Heart right ventricle (tissue), 16 donors: ENCODE measurements around the gene PAPSS1. TPM values are rescaled to one million over a fixed set of nuclear protein-coding genes. Genes with fewer than 3 reads are reported as not detected.

Experiments used
- ATAC-seq, 8 donors: fragments of 200-7000 bp; cut with Tn5 transposase; one replicate each; pipeline ENCODE4 v1.9.1; 2020; ENCODE audit warnings: mild to moderate bottlenecking in 8 of 8, moderate library complexity in 8 of 8, moderate number of reproducible peaks in 1 of 8
- DNase-seq, 2 donors: peaks; one replicate each; pipeline ENCODE4 v3.0.0-alpha.2; 2020
- H3K27ac ChIP-seq, 10 donors: fragments of 200-600 bp; sonication (generic) in 2 of 10; one replicate each; pipeline versions ENCODE4 v1.5.0 to v1.8.0; 2020 to 2022; ENCODE audit warnings: mild to moderate bottlenecking in 3 of 10
- H3K27me3 ChIP-seq, 7 donors: fragments of 200-600 bp; one replicate each; pipeline ENCODE4 v1.8.0; 2021 to 2022; ENCODE audit warnings: mild to moderate bottlenecking in 2 of 7
- H3K36me3 ChIP-seq, 9 donors: fragments of 200-600 bp; sonication (generic) in 1 of 9; one replicate each; pipeline versions ENCODE4 v1.5.0 to v1.8.0; 2020 to 2022; ENCODE audit warnings: mild to moderate bottlenecking in 2 of 9
- H3K4me1 ChIP-seq, 9 donors: fragments of 200-600 bp; sonication (generic) in 1 of 9; one replicate each; pipeline versions ENCODE4 v1.5.0 to v1.8.0; 2020 to 2022; ENCODE audit warnings: mild to moderate bottlenecking in 4 of 9
- H3K4me3 ChIP-seq, 10 donors: fragments of 200-600 bp; sonication (generic) in 2 of 10; one replicate each; pipeline versions ENCODE4 v1.5.0 to v1.8.0; 2020 to 2022; ENCODE audit warnings: mild to moderate bottlenecking in 7 of 10, moderate library complexity in 2 of 10
- H3K9me3 ChIP-seq, 11 donors: fragments of 200-600 bp in 10 of 11; sonication (generic) in 2 of 11; one replicate each; pipeline versions ENCODE4 v1.5.0 to v1.8.0; 2013 to 2022; ENCODE audit warnings: mild to moderate bottlenecking in 2 of 11, control low read depth in 1 of 11, moderate library complexity in 1 of 11
- WGBS, 2 donors: extraction: QIAGEN DNeasy Blood & Tissue Kit; methylation state at CpG; one replicate each; pipeline ENCODE4 v1.1.7; 2013; ENCODE audit warnings: inconsistent platforms in 1 of 2; 5-methylcytosine and 5-hydroxymethylcytosine counted together
- intact Hi-C, 10 donors: fragments of 100-400 bp; cut with DNase I; formaldehyde crosslinking; loops; one replicate each; pipeline versions ENCODE4 v1.11.1 to v1.14.2; 2022
- polyA plus RNA-seq, 2 donors: library from polyadenylated mRNA; stranded (reverse); fragments of 200-250 nt; gene quantifications; one replicate each; pipeline ENCODE4 v1.2.3, GENCODE V29; 2013
- total RNA-seq, 10 donors: library from RNA; stranded (reverse); fragmentation: NEBNext Ultra II Directional in 3 of 10; extraction: Animal tissue kit (Norgen Biotek cat#: 25700) in 3 of 10; gene quantifications; one replicate each; pipeline versions ENCODE4 v1.2.1 to v1.2.4, GENCODE V29; 2021 to 2023
- TF ChIP-seq, protein P1 (sequence below), 9 donors: fragments of 200-600 bp; sonication (generic) in 2 of 9; IDR thresholded peaks; one replicate each; pipeline versions ENCODE4 v1.5.0 to v1.8.0; 2021 to 2022; ENCODE audit warnings: antibody characterized with exemption in 9 of 9, mild to moderate bottlenecking in 5 of 9, moderate library complexity in 1 of 9
- donor health status: Arrhythmogenic right ventricular cardiomyopathy.
- donor health status: ischemic (EF 13 %, LVEDD 7.1; RV severe dilation, severe dysfunction).
- donor health status: healthy with polysubstance abuse.
- donor health status: DM: no; HTN: yes; CAD: no.
- donor health status: DM: no; HTN: no; CAD: no.
- donor health status: ischemic (EF 25% LVEDD 6.9; RV normal size, moderate dysfunction).
- donor health status: ischemic (EF 25% LVEDD 5.7; RV mildly dilated, moderate dysfunction).
- donor health status: healthy.
- donor health status: DM: yes; HTN: yes; CAD: no.
- donor health status: Ischemic cardiomyopathy.
- donor health status: ischemic (EF 35%, LVEDD 5.7; RV mildly dilated, moderate dysfunction).
- donor health status: nonischemic (EF 11% LVEDD 7.7; RV severe dilation, severe dysfunction).
- donor health status: DM: yes; HTN: yes; CAD: no.
- donor health status: PGD.
- donor health status: ischemic (EF 29% LVEDD 5.4; RV normal size, mild dysfunction).
- donor health status: nonischemic (EF 23%, LVEDD 6.1; RV moderate dilation, normal function).

Gene PAPSS1
- total and polyA plus RNA-seq, 12 donors: 6.9 to 18.9 (median 10.7) TPM

DNA sequence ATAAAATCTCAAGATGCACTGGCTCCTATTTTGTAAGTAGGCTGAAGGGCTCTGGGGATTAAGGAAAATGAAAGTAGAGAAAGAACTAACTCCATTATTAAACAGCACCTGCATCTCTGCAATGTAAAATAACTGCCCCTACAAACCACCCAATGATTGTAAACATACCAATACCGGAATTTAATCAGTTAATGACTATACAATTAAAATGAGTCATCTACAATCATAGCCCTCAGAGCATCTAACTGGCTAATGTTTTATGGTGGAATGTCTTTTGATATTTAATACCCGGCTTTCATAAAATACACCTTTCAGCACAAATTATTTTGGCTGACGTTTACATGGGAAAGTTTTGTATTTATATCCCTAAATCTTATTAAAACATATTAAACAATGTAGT is 142.3 kb downstream of the PAPSS1 start:
- Histone ChIP-seq H3K27ac (no peak overlapping the region), H3K4me1 (no peaks in the 10 kb centered on the region), H3K9me3 (peaks cover 0 to 19% (median 0%) of the 10 kb centered on the region in 11 donors), H3K4me3 (no peak overlapping the region), H3K27me3 (no peaks in the 10 kb centered on the region), H3K36me3 (no peaks in the 10 kb centered on the region)
- 84% methylated on average over 3 of the region's 3 CpGs for WGBS, 2 donors
- TF ChIP-seq, protein P1, sequence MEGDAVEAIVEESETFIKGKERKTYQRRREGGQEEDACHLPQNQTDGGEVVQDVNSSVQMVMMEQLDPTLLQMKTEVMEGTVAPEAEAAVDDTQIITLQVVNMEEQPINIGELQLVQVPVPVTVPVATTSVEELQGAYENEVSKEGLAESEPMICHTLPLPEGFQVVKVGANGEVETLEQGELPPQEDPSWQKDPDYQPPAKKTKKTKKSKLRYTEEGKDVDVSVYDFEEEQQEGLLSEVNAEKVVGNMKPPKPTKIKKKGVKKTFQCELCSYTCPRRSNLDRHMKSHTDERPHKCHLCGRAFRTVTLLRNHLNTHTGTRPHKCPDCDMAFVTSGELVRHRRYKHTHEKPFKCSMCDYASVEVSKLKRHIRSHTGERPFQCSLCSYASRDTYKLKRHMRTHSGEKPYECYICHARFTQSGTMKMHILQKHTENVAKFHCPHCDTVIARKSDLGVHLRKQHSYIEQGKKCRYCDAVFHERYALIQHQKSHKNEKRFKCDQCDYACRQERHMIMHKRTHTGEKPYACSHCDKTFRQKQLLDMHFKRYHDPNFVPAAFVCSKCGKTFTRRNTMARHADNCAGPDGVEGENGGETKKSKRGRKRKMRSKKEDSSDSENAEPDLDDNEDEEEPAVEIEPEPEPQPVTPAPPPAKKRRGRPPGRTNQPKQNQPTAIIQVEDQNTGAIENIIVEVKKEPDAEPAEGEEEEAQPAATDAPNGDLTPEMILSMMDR (IDR thresholded peaks at IDR 0.05): no peak
- intact Hi-C loops: no loop called here
- DNase-seq: no peak
- no peak for ATAC-seq

GRCh38 chr4:107575243-107575642 is 144.8 kb downstream of the PAPSS1 start:
- H3K27ac ChIP-seq: no peak overlapping the region
- no peaks in the 10 kb centered on the region for H3K36me3 ChIP-seq
- DNase-seq (no peak), ATAC-seq (no peak)
- no peak overlapping the region for H3K4me3 ChIP-seq
- 90 to 91% methylated on average over 10 of the region's 10 CpGs for WGBS, 2 donors
- H3K27me3 ChIP-seq: no peaks in the 10 kb centered on the region
- H3K9me3 ChIP-seq: no peaks in the 10 kb centered on the region
- TF ChIP-seq, protein P1 (IDR thresholded peaks at IDR 0.05): no peak
- intact Hi-C loops: no loop called here
- no peaks in the 10 kb centered on the region for H3K4me1 ChIP-seq

DNA sequence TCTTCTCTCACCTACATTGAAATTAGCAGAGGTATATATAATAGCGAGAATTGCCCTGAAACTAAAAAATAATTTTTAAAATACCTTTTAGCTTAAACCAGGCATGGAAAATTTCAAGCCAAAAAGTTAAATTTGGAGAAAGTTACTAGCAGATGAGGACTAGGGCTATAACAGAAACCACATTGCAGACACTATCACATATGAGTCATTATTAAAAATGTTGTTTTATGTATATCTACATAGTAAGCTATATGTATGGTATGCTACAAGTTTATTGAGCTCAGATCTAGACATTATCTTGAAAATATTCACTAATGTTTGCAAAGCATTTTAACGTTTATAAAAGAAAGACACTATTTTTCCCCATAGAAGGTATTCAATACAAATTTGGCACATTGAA is 147.8 kb downstream of the PAPSS1 start:
- no peak for DNase-seq
- Histone ChIP-seq H3K27ac (no peak overlapping the region), H3K9me3 (peaks cover 0 to 23% (median 8%) of the 10 kb centered on the region in 11 donors), H3K27me3 (no peaks in the 10 kb centered on the region), H3K4me3 (no peak overlapping the region), H3K4me1 (no peaks in the 10 kb centered on the region), H3K36me3 (no peaks in the 10 kb centered on the region)
- ATAC-seq: no peak
- WGBS, 2 donors: 81 to 89% methylated on average over 2 of the region's 2 CpGs
- intact Hi-C loops: no loop called here
- TF ChIP-seq, protein P1 (IDR thresholded peaks at IDR 0.05): no peak

- WGBS, 2 donors: 60 to 75% methylated on average over 2 of the region's 2 CpGs
These were observed 149.1 kb downstream of the PAPSS1 start for GRCh38 chr4:107570952-107571351.

More at GRCh38 chr4:107570952-107571351, 149.1 kb downstream of the PAPSS1 start:
- Histone ChIP-seq H3K36me3 (no peaks in the 10 kb centered on the region), H3K4me3 (no peak overlapping the region), H3K27ac (no peak overlapping the region), H3K9me3 (peaks cover 0 to 29% (median 8%) of the 10 kb centered on the region in 11 donors), H3K27me3 (no peaks in the 10 kb centered on the region), H3K4me1 (no peaks in the 10 kb centered on the region)
- DNase-seq (no peak), ATAC-seq (no peak)
- intact Hi-C loops: no loop called here
- TF ChIP-seq, protein P1 (IDR thresholded peaks at IDR 0.05): no peak
